BLaER1 (cell line): ENCODE measurements around the gene CLDN5.
A peak's percentile ranks its signal among the peaks of the same experiment; 100 is the strongest.

Experiments used
- H3K27ac ChIP-seq: shearing (Covaris generic); formaldehyde crosslinking; 2 replicates; pipeline ENCODE4 v1.8.1; 2022
- H3K27me3 ChIP-seq: shearing (Covaris generic); formaldehyde crosslinking; 2 replicates; pipeline ENCODE4 v1.8.1; 2022
- H3K36me3 ChIP-seq: shearing (Covaris generic); formaldehyde crosslinking; 2 replicates; pipeline ENCODE4 v1.8.1; 2022
- H3K4me1 ChIP-seq: shearing (Covaris generic); formaldehyde crosslinking; 2 replicates; pipeline ENCODE4 v1.8.1; 2022
- H3K4me2 ChIP-seq: shearing (Covaris generic); formaldehyde crosslinking; 2 replicates; pipeline ENCODE4 v1.8.1; 2022
- H3K4me3 ChIP-seq: shearing (Covaris generic); formaldehyde crosslinking; 2 replicates; pipeline ENCODE4 v1.8.1; 2022
- H3K9ac ChIP-seq: shearing (Covaris generic); formaldehyde crosslinking; 2 replicates; pipeline ENCODE4 v1.8.1; 2022
- H3K9me3 ChIP-seq: shearing (Covaris generic); formaldehyde crosslinking; 2 replicates; pipeline ENCODE4 v1.8.1; 2022
- H4K20me1 ChIP-seq: shearing (Covaris generic); formaldehyde crosslinking; 2 replicates; pipeline ENCODE4 v1.8.1; 2022
- Cebpa-rat ChIP-seq: shearing (Covaris generic); IDR thresholded peaks from 2 replicates; pipeline ENCODE4 v1.8.1; 2022

The CLDN5 gene

GRCh38 chr22:19478045-19478900 lies 45.9 kb downstream of the CLDN5 start:
- Histone ChIP-seq H3K9ac (peak overlapping the region; percentile 100), H3K4me1 (peaks cover 43% of the 10 kb centered on the region), H3K36me3 (peaks cover 50% of the 10 kb centered on the region), H3K27me3 (no peaks in the 10 kb centered on the region), H3K9me3 (no peaks in the 10 kb centered on the region), H3K4me2 (peak overlapping the region; percentile 86), H4K20me1 (peaks cover 59% of the 10 kb centered on the region), H3K4me3 (peak overlapping the region; percentile 86), H3K27ac (peak overlapping the region; percentile 100)
- TF ChIP-seq Cebpa-rat: no peak

GRCh38 chr22:19477321-19478044 lies 46.7 kb downstream of the CLDN5 start:
- peak overlapping the region; percentile 86 for H3K4me3 ChIP-seq
- H4K20me1 ChIP-seq: peaks cover 67% of the 10 kb centered on the region
- H3K9me3 ChIP-seq: no peaks in the 10 kb centered on the region
- peaks cover 50% of the 10 kb centered on the region for H3K36me3 ChIP-seq
- H3K4me1 ChIP-seq: peaks cover 43% of the 10 kb centered on the region
- peak overlapping the region; percentile 100 for H3K9ac ChIP-seq
- H3K4me2 ChIP-seq: peak overlapping the region; percentile 86
- H3K27ac ChIP-seq: no peak overlapping the region
- no peak for TF ChIP-seq Cebpa-rat
- no peaks in the 10 kb centered on the region for H3K27me3 ChIP-seq

GRCh38 chr22:19476023-19476422 lies 48.2 kb downstream of the CLDN5 start:
- no peak for TF ChIP-seq Cebpa-rat
- Histone ChIP-seq H3K4me1 (peaks cover 36% of the 10 kb centered on the region), H3K9me3 (no peaks in the 10 kb centered on the region), H3K27ac (no peak overlapping the region), H3K36me3 (peaks cover 53% of the 10 kb centered on the region), H3K27me3 (no peaks in the 10 kb centered on the region), H3K4me2 (no peak overlapping the region; the same call in 1 of the 2 replicates), H3K4me3 (no peak overlapping the region), H3K9ac (peak overlapping the region; percentile 59; the same call in 1 of the 2 replicates), H4K20me1 (peaks cover 78% of the 10 kb centered on the region)

GRCh38 chr22:19473578-19473977 lies 50.6 kb downstream of the CLDN5 start:
- Histone ChIP-seq H3K27ac (no peak overlapping the region), H3K9me3 (no peaks in the 10 kb centered on the region), H3K27me3 (no peaks in the 10 kb centered on the region), H3K36me3 (peaks cover 78% of the 10 kb centered on the region), H4K20me1 (peaks cover 87% of the 10 kb centered on the region), H3K4me1 (peaks cover 26% of the 10 kb centered on the region), H3K4me3 (no peak overlapping the region), H3K9ac (0 out of 2 replicates have a peak overlapping the region, but pooled peaks have one; percentile 9), H3K4me2 (no peak overlapping the region)
- no peak for TF ChIP-seq Cebpa-rat
